Ishikawa (cell line): Measurements from ENCODE around the gene TPP1.

Experiments used
- CEBPB ChIP-seq: IDR thresholded peaks from 2 replicates; pipeline ENCODE4 v1.6.1; 2012
- EP300 ChIP-seq: IDR thresholded peaks from 2 replicates; pipeline ENCODE4 v1.6.1; 2012; ENCODE audit warnings: borderline replicate concordance
- RAD21 ChIP-seq: IDR thresholded peaks from 2 replicates; pipeline ENCODE4 v1.6.1; 2012; ENCODE audit warnings: low read depth
- TAF1 ChIP-seq: IDR thresholded peaks from 2 replicates; pipeline ENCODE4 v1.6.1; 2012; ENCODE audit warnings: low read depth, mild to moderate bottlenecking
- TCF12 ChIP-seq: IDR thresholded peaks from 2 replicates; pipeline ENCODE4 v1.6.1; 2012; ENCODE audit warnings: low read depth

GRCh38 chr11:6572215-6572614 is 47.0 kb downstream of the TPP1 start:
- TF ChIP-seq TCF12 (no peak), CEBPB (no peak), TAF1 (no peak), RAD21 (no peak), EP300 (no peak)
